Adrenal gland (tissue), 12 donors: ENCODE results near the gene ABHD4. TPM values are rescaled to one million over a fixed set of nuclear protein-coding genes. Genes with fewer than 3 reads are reported as not detected.

Experiments used
- DNase-seq, 7 donors: peaks; one replicate each; pipeline ENCODE4 v3.0.0-alpha.2; 2019 to 2020
- H3K27ac ChIP-seq, 5 donors: fragments of 200-600 bp; sonication (generic) in 4 of 5; 1 replicate in 3 of 5; 2 replicates in 2 of 5; pipeline versions ENCODE4 v1.5.1 to v1.8.0; 2016 to 2020; ENCODE audit warnings: mild to moderate bottlenecking in 1 of 5
- H3K27me3 ChIP-seq: fragments of 200-600 bp; 2 replicates; pipeline ENCODE4 v1.8.0; 2021
- H3K36me3 ChIP-seq, 2 donors: fragments of 200-600 bp; replicated peaks in 1 of 2; 1 replicate in 1 of 2; 2 replicates in 1 of 2; pipeline versions ENCODE4 v1.5.1 to v1.8.0; 2018 to 2022
- H3K4me1 ChIP-seq, 2 donors: fragments of 200-600 bp; replicated peaks in 1 of 2; 1 replicate in 1 of 2; 2 replicates in 1 of 2; pipeline versions ENCODE4 v1.5.1 to v1.8.0; 2018 to 2021
- H3K4me3 ChIP-seq, 4 donors: fragments of 200-600 bp; sonication (generic) in 3 of 4; one replicate each; pipeline ENCODE4 v1.5.1; 2016 to 2018
- H3K9me3 ChIP-seq, 3 donors: fragments of 200-600 bp; sonication (generic) in 1 of 3; replicated peaks in 1 of 3; 1 replicate in 2 of 3; 2 replicates in 1 of 3; pipeline versions ENCODE4 v1.5.1 to v1.8.0; 2016 to 2021
- POLR2A ChIP-seq, 2 donors: fragments of 450-650 bp; IDR thresholded peaks; one replicate each; pipeline ENCODE4 v1.6.1; 2017; ENCODE audit warnings: antibody characterized with exemption in 2 of 2, mild to moderate bottlenecking in 2 of 2, moderate library complexity in 1 of 2
- WGBS, 4 donors: extraction: QIAGEN DNeasy Blood & Tissue Kit in 2 of 4; methylation state at CpG; one replicate each; pipeline versions ENCODE4 v1.1.5 to v1.1.7; 2013 to 2017; 5-methylcytosine and 5-hydroxymethylcytosine counted together
- intact Hi-C, 2 donors: fragments of 100-400 bp; cut with DNase I; formaldehyde crosslinking; loops; one replicate each; pipeline versions ENCODE4 v1.14.1 to v1.15.0; 2022 to 2023
- polyA plus RNA-seq, 3 donors: library from polyadenylated mRNA; stranded (reverse); fragments of 200-250 nt in 2 of 3; fragments of 350-450 nt in 1 of 3; fragmentation: Illumina TruSeq in 1 of 3; extraction: RNeasy Lipid Tissue Mini Kit (QIAGEN cat#74804) in 1 of 3; gene quantifications; one replicate each; pipeline ENCODE4 v1.2.3, GENCODE V29; 2013 to 2014
- total RNA-seq, 9 donors: library from RNA; depleted of rRNA in 4 of 9; stranded (reverse); fragments of >200 nt in 4 of 9; fragments of 120-200 nt in 1 of 9; fragmentation: NEBNext Ultra II Directional in 1 of 9; extraction: Animal tissue kit (Norgen Biotek cat#: 25700) in 1 of 9; gene quantifications; one replicate each; pipeline versions ENCODE4 v1.1.0 to v1.2.4, GENCODE V29; 2013 to 2023
- TF ChIP-seq, protein P1 (sequence below), 6 experiments: fragments of 450-650 bp in 4 of 6; fragments of 200-600 bp in 2 of 6; sonication (generic) in 1 of 6; IDR thresholded peaks; 1 replicate in 5 of 6; 2 replicates in 1 of 6; pipeline versions ENCODE4 v1.5.1 to v1.8.0; 2016 to 2021; ENCODE audit warnings: antibody characterized with exemption in 6 of 6, mild to moderate bottlenecking in 2 of 6, moderate library complexity in 1 of 6
- donor health status: healthy with polysubstance abuse.
- donor health status: Bipolar disorder and iron deficiency.
- donor health status: DM: yes; HTN: yes; CAD: no.
- donor health status: DM: no; HTN: no; CAD: no.
- donor health status: DM: no; HTN: no; CAD: no.
- donor health status: DM: yes; HTN: yes; CAD: no.

ABHD4 gene
- total and polyA plus RNA-seq, 12 donors = 21.4 to 93.4 (median 43.5) TPM

DNA sequence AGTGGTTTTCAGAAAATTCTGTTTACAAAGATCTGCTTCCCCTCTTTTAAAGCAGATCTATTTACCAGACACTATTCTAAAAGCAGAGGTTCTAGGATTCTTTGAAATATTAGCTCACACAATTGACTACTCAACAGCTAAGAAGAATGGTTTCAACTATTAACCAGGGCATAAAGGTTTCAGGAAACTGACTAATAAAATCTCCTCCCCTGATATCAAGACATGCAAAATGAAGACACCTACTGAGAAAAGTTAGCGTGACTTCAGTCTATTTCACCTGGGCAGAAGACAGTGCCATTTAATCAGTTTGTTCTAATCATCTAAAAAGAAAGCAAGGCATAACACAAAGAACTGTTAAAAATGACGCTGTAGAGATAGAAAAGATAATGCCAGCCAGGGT lies 31.3 kb upstream of the ABHD4 start:
- Histone ChIP-seq H3K9me3 (no peaks in the 10 kb centered on the region), H3K4me3 (no peak overlapping the region), H3K4me1 (peaks cover 11 to 12% of the 10 kb centered on the region in 2 donors), H3K36me3 (peaks cover 0 to 39% of the 10 kb centered on the region in 2 donors), H3K27ac (no peak overlapping the region), H3K27me3 (no peaks in the 10 kb centered on the region)
- WGBS, 4 donors = 67 to 77% (median 69%) methylated on average over 2 of the region's 2 CpGs
- TF ChIP-seq, protein P1, sequence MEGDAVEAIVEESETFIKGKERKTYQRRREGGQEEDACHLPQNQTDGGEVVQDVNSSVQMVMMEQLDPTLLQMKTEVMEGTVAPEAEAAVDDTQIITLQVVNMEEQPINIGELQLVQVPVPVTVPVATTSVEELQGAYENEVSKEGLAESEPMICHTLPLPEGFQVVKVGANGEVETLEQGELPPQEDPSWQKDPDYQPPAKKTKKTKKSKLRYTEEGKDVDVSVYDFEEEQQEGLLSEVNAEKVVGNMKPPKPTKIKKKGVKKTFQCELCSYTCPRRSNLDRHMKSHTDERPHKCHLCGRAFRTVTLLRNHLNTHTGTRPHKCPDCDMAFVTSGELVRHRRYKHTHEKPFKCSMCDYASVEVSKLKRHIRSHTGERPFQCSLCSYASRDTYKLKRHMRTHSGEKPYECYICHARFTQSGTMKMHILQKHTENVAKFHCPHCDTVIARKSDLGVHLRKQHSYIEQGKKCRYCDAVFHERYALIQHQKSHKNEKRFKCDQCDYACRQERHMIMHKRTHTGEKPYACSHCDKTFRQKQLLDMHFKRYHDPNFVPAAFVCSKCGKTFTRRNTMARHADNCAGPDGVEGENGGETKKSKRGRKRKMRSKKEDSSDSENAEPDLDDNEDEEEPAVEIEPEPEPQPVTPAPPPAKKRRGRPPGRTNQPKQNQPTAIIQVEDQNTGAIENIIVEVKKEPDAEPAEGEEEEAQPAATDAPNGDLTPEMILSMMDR (IDR thresholded peaks at IDR 0.05) = no peak
- no peak for TF ChIP-seq POLR2A (IDR thresholded peaks at IDR 0.05)
- intact Hi-C loops = no loop called here
- no peak for DNase-seq

DNA sequence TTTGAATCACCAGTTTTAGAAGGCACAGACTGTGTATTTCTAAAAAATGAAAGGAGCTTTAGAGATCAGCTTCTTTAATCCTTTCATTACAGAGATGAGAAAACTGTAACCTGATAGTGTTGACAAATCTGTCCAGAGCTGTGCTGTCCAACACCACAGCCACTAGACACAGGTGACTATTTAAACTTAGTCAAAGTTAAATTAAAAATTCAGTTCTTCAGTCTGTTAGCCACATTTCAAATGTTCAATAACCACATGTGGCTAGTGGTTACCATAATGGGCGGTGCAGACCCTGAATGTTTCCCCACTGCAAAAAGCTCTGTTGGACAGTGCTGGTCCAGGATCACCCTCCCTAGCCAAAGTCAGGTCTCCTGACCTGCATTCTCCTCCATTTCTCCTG lies 30.7 kb upstream of the ABHD4 start:
- H3K27ac ChIP-seq = no peak overlapping the region
- peaks cover 16 to 18% of the 10 kb centered on the region in 2 donors for H3K4me1 ChIP-seq
- no peaks in the 10 kb centered on the region for H3K27me3 ChIP-seq
- WGBS, 4 donors = 83 to 100% (median 93%) methylated on average over 1 of the region's 1 CpG
- TF ChIP-seq POLR2A (IDR thresholded peaks at IDR 0.05) = no peak
- no peak for DNase-seq
- peaks cover 0 to 38% of the 10 kb centered on the region in 2 donors for H3K36me3 ChIP-seq
- no peaks in the 10 kb centered on the region for H3K9me3 ChIP-seq
- intact Hi-C loops = no loop called here
- H3K4me3 ChIP-seq = no peak overlapping the region

DNA sequence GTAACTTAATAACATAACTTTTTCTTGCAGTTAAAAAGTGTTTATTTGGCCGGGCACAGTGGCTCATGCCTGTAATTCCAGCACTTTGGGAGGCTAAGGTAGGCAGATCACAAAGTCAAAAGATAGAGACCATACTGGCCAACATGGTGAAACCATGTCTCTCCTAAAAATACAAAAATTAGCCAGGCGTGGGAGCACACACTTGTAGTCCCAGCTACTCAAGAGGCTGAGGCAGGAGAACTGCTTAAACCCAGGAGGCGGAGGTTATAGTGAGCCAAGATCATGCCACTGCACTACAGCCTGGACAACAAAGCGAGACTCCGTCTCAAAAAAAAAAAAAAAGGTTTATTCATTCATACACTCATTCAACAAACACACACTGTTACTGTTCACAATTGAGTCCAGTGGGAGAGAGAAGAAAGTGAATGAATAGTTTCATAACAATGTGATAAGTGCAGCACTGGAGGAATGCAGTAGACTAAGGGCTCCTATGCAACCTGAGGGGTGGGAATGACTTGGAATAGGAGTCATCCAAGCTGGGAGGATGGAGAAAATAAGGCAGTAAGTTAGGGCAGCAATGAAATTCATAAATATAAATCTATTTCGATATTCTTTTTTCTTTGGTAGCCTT lies 28.9 kb upstream of the ABHD4 start:
- H3K9me3 ChIP-seq = no peaks in the 10 kb centered on the region
- H3K4me3 ChIP-seq = no peak overlapping the region
- peaks cover 0 to 34% of the 10 kb centered on the region in 2 donors for H3K36me3 ChIP-seq
- TF ChIP-seq, protein P1 (IDR thresholded peaks at IDR 0.05) = no peak
- TF ChIP-seq POLR2A (IDR thresholded peaks at IDR 0.05) = no peak
- DNase-seq = no peak
- H3K27me3 ChIP-seq = no peaks in the 10 kb centered on the region
- H3K4me1 ChIP-seq = peaks cover 22 to 26% of the 10 kb centered on the region in 2 donors
- 76 to 85% (median 81%) methylated on average over 6 of the region's 6 CpGs for WGBS, 4 donors
- intact Hi-C loops = no loop called here
- no peak overlapping the region for H3K27ac ChIP-seq

DNA sequence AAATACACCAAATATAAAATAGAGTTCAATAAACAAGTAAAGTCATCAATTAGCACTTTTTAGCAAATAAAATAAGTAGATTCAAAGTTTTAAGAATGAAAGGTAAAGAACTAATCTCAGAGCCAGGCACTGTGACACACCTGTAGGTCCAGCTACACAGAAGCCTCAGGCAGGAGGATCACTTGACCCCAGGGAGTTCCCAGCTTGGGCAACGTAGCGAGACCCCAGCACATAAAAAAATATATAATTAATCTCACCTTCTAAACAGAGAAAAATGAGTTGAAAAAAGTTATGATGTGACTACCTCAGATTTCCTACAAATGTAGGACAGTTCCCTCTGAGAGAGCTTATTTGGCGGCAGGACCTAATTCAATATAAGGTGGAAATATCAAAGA lies 28.4 kb upstream of the ABHD4 start:
- H3K27ac ChIP-seq = no peak overlapping the region
- peaks cover 22 to 26% of the 10 kb centered on the region in 2 donors for H3K4me1 ChIP-seq

More for the DNA sequence above, 28.4 kb upstream of the ABHD4 start:
- 71 to 92% (median 73%) methylated on average over 3 of the region's 3 CpGs for WGBS, 4 donors
- DNase-seq = no peak
- intact Hi-C loops = no loop called here
- no peaks in the 10 kb centered on the region for H3K9me3 ChIP-seq
- H3K36me3 ChIP-seq = peaks cover 0 to 34% of the 10 kb centered on the region in 2 donors
- no peak for TF ChIP-seq POLR2A (IDR thresholded peaks at IDR 0.05)
- TF ChIP-seq, protein P1 (IDR thresholded peaks at IDR 0.05) = no peak
- H3K4me3 ChIP-seq = no peak overlapping the region
- no peaks in the 10 kb centered on the region for H3K27me3 ChIP-seq
